Measurements from ENCODE around the gene TBC1D23.

TBC1D23 gene

DNA sequence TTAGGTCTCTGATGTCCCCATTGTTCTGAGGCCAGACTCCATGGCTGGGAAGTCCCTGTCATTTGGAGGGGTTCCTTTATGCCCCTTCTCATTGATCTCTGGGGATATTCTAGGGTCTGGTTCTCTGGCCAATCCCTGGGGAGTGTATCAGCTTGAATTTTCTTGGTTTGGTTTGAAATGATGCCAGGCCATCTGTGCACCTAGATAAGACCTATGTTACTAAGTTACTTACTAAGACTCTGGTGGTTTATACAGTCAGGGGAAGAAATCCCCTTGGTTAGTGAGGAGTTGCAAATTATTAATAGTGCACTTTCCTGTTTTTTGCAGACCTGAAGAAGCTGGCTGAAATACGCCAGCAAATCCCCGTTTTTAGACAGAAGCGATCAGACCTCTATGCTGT lies 94.1 kb downstream of the TBC1D23 start:
- no peak for DNase-seq

- DNase-seq: no peak
These were observed 97.6 kb downstream of the TBC1D23 start for GRCh38 chr3:100358413-100358812.

DNA sequence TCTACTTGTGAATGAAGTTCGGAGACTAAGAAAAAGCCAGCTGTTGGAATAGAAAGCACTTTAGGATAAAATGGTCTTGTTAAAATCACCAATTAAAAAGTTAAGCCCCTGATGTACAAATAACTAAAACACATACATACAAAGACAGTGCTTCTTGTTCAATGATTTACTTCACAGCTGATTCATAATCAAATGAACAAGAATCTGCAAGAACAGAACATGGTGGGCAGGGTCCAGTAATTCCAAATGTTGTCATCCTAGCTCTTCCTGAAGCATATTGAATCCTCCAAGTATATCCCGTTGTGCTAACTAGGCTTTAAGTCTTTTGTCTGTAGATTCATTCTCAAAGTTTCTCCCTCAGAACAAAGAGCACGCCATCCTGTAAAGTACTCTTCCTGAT lies 98.2 kb downstream of the TBC1D23 start:
- DNase-seq: no peak

GRCh38 chr3:100360757-100361496 lies 100.1 kb downstream of the TBC1D23 start:
- DNase-seq: no peak

GRCh38 chr3:100361897-100362296 lies 101.1 kb downstream of the TBC1D23 start:
- no peak for DNase-seq

DNA sequence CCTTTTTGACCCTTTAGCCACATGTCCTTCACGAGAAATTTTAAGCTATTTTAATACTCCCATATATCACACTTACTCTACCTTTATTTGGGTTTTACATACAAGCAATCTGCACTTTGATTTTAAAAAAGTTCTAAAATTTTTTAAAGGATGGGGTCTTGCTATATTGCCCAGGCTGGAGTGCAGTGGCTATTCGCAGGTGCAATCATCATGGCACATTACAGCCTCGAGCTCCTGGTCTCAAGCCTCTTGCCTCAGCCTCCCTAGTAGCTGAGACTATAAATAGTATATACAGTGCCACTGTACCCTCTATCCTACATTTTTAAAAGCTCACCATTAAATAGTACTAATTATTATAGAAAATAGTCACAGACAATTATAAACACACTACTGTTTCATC lies 103.6 kb downstream of the TBC1D23 start:
- DNase-seq: no peak

DNA sequence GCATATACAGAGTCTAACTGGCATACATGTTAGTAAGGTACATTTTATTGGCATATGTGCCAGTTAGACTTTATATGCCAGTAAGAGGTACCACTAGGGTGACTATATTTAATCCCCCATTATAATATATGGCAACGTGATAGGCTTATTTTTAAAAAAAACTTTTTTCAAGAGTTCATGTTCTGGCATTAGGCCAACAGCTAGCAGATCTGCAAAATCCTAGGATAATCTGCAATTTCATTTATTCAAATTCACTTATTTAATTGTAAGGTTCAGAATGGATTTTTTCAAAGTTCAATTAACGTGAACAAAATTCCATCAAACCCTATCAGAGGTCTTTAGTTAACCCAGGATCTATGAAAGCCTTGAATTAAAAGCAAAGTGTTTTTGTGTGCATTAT lies 105.6 kb downstream of the TBC1D23 start:
- no peak for DNase-seq

- DNase-seq: no peak
These were observed 107.6 kb downstream of the TBC1D23 start for GRCh38 chr3:100368441-100368840.

- DNase-seq: no peak
These were observed 110.0 kb downstream of the TBC1D23 start for GRCh38 chr3:100370756-100371155.

GRCh38 chr3:100374521-100374920 lies 113.7 kb downstream of the TBC1D23 start:
- no peak for DNase-seq

All from CD4-positive, alpha-beta T cell treated with Interleukin-12 subunit alpha and Interleukin-12 subunit beta, for 1 hour (primary cell).